ENCODE data around the gene RAP1B. TPM values are rescaled to one million over a fixed set of nuclear protein-coding genes. Genes with fewer than 3 reads are reported as not detected.

Gene RAP1B
- total RNA-seq, 2 donors from 2014 or later, result 105 to 145 TPM

GRCh38 chr12:68623984-68624383, 13.3 kb downstream of the RAP1B start:
- no peaks in the 10 kb centered on the region for H3K36me3 ChIP-seq
- intact Hi-C loops (cut with DNase I), result no loop called here
- H3K4me1 ChIP-seq (replicated peaks), result no peaks in the 10 kb centered on the region
- WGBS, result 85% methylated on average over 1 of the region's 1 CpG
- TF ChIP-seq CTCF (IDR thresholded peaks at IDR 0.05) (no peak), POLR2AphosphoS5 (IDR thresholded peaks at IDR 0.05) (no peak), POLR2A (IDR thresholded peaks at IDR 0.05) (no peak)
- no peaks in the 10 kb centered on the region for H3K27me3 ChIP-seq (replicated peaks; ENCODE audit: insufficient read depth)
- no peak for DNase-seq (ENCODE audit: low spot score)
- H3K9me3 ChIP-seq, result no peaks in the 10 kb centered on the region
- no peak overlapping the region for H3K27ac ChIP-seq
- H3K4me3 ChIP-seq, result no peak overlapping the region

GRCh38 chr12:68624933-68625332, 14.2 kb downstream of the RAP1B start:
- H3K4me1 ChIP-seq (replicated peaks), result no peaks in the 10 kb centered on the region
- TF ChIP-seq CTCF (IDR thresholded peaks at IDR 0.05), result no peak
- no peak overlapping the region for H3K4me3 ChIP-seq
- no peak overlapping the region for H3K27ac ChIP-seq
- no peaks in the 10 kb centered on the region for H3K27me3 ChIP-seq (replicated peaks; ENCODE audit: insufficient read depth)
- DNase-seq (ENCODE audit: low spot score), result no peak
- H3K9me3 ChIP-seq, result no peaks in the 10 kb centered on the region
- intact Hi-C loops (cut with DNase I), result no loop called here
- WGBS, result 95% methylated on average over 2 of the region's 2 CpGs
- H3K36me3 ChIP-seq, result no peaks in the 10 kb centered on the region

GRCh38 chr12:68627673-68628319, 17.1 kb downstream of the RAP1B start:
- H3K4me1 ChIP-seq (replicated peaks), result no peaks in the 10 kb centered on the region
- WGBS, result 99% methylated on average over 3 of the region's 3 CpGs

GRCh38 chr12:68628698-68629097, 18.0 kb downstream of the RAP1B start:
- Histone ChIP-seq H3K9me3 (no peaks in the 10 kb centered on the region), H3K4me1 (replicated peaks) (no peaks in the 10 kb centered on the region), H3K27me3 (replicated peaks; ENCODE audit: insufficient read depth) (no peaks in the 10 kb centered on the region), H3K27ac (no peak overlapping the region), H3K36me3 (no peaks in the 10 kb centered on the region), H3K4me3 (no peak overlapping the region)
- TF ChIP-seq POLR2A (IDR thresholded peaks at IDR 0.05) (no peak), CTCF (IDR thresholded peaks at IDR 0.05) (no peak), POLR2AphosphoS5 (IDR thresholded peaks at IDR 0.05) (no peak)
- DNase-seq (ENCODE audit: low spot score), result no peak
- intact Hi-C loops (cut with DNase I), result no loop called here

More at GRCh38 chr12:68627673-68628319, 17.1 kb downstream of the RAP1B start:
- H3K27me3 ChIP-seq (replicated peaks; ENCODE audit: insufficient read depth), result no peaks in the 10 kb centered on the region
- no peak for TF ChIP-seq POLR2AphosphoS5 (IDR thresholded peaks at IDR 0.05)
- TF ChIP-seq POLR2A (IDR thresholded peaks at IDR 0.05), result no peak
- no peak for TF ChIP-seq CTCF (IDR thresholded peaks at IDR 0.05)
- intact Hi-C loops (cut with DNase I), result no loop called here
- H3K36me3 ChIP-seq, result no peaks in the 10 kb centered on the region
- no peak overlapping the region for H3K4me3 ChIP-seq
- no peak for DNase-seq (ENCODE audit: low spot score)
- H3K9me3 ChIP-seq, result no peaks in the 10 kb centered on the region
- no peak overlapping the region for H3K27ac ChIP-seq

- Histone ChIP-seq H3K27me3 (replicated peaks; ENCODE audit: insufficient read depth) (no peaks in the 10 kb centered on the region), H3K4me3 (no peak overlapping the region), H3K27ac (no peak overlapping the region), H3K4me1 (replicated peaks) (no peaks in the 10 kb centered on the region), H3K36me3 (no peaks in the 10 kb centered on the region), H3K9me3 (no peaks in the 10 kb centered on the region)
- no peak for TF ChIP-seq CTCF (IDR thresholded peaks at IDR 0.05)
- TF ChIP-seq POLR2AphosphoS5 (IDR thresholded peaks at IDR 0.05), result no peak
- TF ChIP-seq POLR2A (IDR thresholded peaks at IDR 0.05), result no peak
- intact Hi-C loops (cut with DNase I), result no loop called here
- DNase-seq (ENCODE audit: low spot score), result no peak
These were observed 19.4 kb downstream of the RAP1B start for GRCh38 chr12:68630050-68630449.

Measured in prostate gland (tissue), 2 donors.